ENCODE data around the gene OR51B2.

DNA sequence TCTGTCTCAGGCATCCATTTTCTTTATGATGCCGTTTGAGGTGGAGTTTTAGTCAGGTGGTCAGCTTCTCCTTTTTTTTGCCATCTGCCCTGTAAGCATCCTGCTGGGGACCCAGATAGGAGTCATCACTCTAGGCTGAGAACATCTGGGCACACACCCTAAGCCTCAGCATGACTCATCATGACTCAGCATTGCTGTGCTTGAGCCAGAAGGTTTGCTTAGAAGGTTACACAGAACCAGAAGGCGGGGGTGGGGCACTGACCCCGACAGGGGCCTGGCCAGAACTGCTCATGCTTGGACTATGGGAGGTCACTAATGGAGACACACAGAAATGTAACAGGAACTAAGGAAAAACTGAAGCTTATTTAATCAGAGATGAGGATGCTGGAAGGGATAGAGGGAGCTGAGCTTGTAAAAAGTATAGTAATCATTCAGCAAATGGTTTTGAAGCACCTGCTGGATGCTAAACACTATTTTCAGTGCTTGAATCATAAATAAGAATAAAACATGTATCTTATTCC lies 43.5 kb downstream of the OR51B2 start:
- no peak for TF ChIP-seq EP300 (conservative IDR thresholded peaks at IDR 0.05; ENCODE audit: poor library complexity, severe bottlenecking)
- TF ChIP-seq TAF1 (IDR thresholded peaks at IDR 0.05; ENCODE audit: low read depth), result no peak
- TF ChIP-seq, protein P1, sequence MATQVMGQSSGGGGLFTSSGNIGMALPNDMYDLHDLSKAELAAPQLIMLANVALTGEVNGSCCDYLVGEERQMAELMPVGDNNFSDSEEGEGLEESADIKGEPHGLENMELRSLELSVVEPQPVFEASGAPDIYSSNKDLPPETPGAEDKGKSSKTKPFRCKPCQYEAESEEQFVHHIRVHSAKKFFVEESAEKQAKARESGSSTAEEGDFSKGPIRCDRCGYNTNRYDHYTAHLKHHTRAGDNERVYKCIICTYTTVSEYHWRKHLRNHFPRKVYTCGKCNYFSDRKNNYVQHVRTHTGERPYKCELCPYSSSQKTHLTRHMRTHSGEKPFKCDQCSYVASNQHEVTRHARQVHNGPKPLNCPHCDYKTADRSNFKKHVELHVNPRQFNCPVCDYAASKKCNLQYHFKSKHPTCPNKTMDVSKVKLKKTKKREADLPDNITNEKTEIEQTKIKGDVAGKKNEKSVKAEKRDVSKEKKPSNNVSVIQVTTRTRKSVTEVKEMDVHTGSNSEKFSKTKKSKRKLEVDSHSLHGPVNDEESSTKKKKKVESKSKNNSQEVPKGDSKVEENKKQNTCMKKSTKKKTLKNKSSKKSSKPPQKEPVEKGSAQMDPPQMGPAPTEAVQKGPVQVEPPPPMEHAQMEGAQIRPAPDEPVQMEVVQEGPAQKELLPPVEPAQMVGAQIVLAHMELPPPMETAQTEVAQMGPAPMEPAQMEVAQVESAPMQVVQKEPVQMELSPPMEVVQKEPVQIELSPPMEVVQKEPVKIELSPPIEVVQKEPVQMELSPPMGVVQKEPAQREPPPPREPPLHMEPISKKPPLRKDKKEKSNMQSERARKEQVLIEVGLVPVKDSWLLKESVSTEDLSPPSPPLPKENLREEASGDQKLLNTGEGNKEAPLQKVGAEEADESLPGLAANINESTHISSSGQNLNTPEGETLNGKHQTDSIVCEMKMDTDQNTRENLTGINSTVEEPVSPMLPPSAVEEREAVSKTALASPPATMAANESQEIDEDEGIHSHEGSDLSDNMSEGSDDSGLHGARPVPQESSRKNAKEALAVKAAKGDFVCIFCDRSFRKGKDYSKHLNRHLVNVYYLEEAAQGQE (IDR thresholded peaks at IDR 0.05; ENCODE audit: borderline replicate concordance), result no peak
- TF ChIP-seq MXI1 (conservative IDR thresholded peaks at IDR 0.05; ENCODE audit: poor library complexity, severe bottlenecking), result no peak
- TF ChIP-seq, protein P2, sequence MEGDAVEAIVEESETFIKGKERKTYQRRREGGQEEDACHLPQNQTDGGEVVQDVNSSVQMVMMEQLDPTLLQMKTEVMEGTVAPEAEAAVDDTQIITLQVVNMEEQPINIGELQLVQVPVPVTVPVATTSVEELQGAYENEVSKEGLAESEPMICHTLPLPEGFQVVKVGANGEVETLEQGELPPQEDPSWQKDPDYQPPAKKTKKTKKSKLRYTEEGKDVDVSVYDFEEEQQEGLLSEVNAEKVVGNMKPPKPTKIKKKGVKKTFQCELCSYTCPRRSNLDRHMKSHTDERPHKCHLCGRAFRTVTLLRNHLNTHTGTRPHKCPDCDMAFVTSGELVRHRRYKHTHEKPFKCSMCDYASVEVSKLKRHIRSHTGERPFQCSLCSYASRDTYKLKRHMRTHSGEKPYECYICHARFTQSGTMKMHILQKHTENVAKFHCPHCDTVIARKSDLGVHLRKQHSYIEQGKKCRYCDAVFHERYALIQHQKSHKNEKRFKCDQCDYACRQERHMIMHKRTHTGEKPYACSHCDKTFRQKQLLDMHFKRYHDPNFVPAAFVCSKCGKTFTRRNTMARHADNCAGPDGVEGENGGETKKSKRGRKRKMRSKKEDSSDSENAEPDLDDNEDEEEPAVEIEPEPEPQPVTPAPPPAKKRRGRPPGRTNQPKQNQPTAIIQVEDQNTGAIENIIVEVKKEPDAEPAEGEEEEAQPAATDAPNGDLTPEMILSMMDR (IDR thresholded peaks at IDR 0.05; ENCODE audit: poor library complexity, severe bottlenecking), result no peak
- no peak for TF ChIP-seq POLR2AphosphoS5 (IDR thresholded peaks at IDR 0.05)
- no peak for TF ChIP-seq EZH2 (IDR thresholded peaks at IDR 0.05; ENCODE audit: borderline replicate concordance, insufficient read depth, low read length, poor library complexity, severe bottlenecking)
- TF ChIP-seq SMC3 (conservative IDR thresholded peaks at IDR 0.05; ENCODE audit: poor library complexity), result no peak
